Activated CD4-positive, alpha-beta T cell treated with anti-CD3 and anti-CD28 coated beads for 1 hour (primary cell): Measurements from ENCODE around the gene GADD45B.

Experiments used
- DNase-seq: peaks from one replicate; pipeline ENCODE4 v3.0.0-alpha.2; 2020

GADD45B gene

GRCh38 chr19:2475702-2476450 lies at the start of gene GADD45B:
Gene GADD45B, plus strand, starts transcription at chr19:2476127. Its CDS starts 232 bp downstream, at chr19:2476359.
- DNase-seq = peak; percentile 96

- no peak for DNase-seq
Observed at GRCh38 chr19:2426611-2427428, 49.1 kb upstream of the GADD45B start.

- peak; percentile 95 for DNase-seq
Observed at GRCh38 chr19:2427429-2428320, 48.3 kb upstream of the GADD45B start, which contains the start of gene TIMM13. Gene TIMM13, minus strand, starts transcription at chr19:2427586. Its CDS starts 53 bp downstream, at chr19:2427533.

GRCh38 chr19:2428321-2428690 lies 47.6 kb upstream of the GADD45B start:
- DNase-seq = no peak

- DNase-seq = no peak
Observed at GRCh38 chr19:2428756-2429711, 46.9 kb upstream of the GADD45B start.

GRCh38 chr19:2429917-2430535 lies 45.9 kb upstream of the GADD45B start:
- DNase-seq = no peak

- no peak for DNase-seq
Observed at GRCh38 chr19:2431318-2432055, 44.4 kb upstream of the GADD45B start.

- DNase-seq = no peak
Observed at GRCh38 chr19:2432131-2432848, 43.6 kb upstream of the GADD45B start.

- no peak for DNase-seq
Observed at GRCh38 chr19:2433854-2434253, 42.1 kb upstream of the GADD45B start.

GRCh38 chr19:2434267-2434666 lies 41.7 kb upstream of the GADD45B start:
- no peak for DNase-seq

GRCh38 chr19:2434721-2435265 lies 41.1 kb upstream of the GADD45B start:
- DNase-seq = no peak

- no peak for DNase-seq
Observed at GRCh38 chr19:2436384-2436783, 39.5 kb upstream of the GADD45B start.

GRCh38 chr19:2436926-2437325 lies 39.0 kb upstream of the GADD45B start:
- DNase-seq = no peak

GRCh38 chr19:2438178-2438577 lies 37.7 kb upstream of the GADD45B start:
- DNase-seq = no peak

GRCh38 chr19:2440515-2440914 lies 35.4 kb upstream of the GADD45B start:
- no peak for DNase-seq

- no peak for DNase-seq
Observed at GRCh38 chr19:2441096-2441752, 34.7 kb upstream of the GADD45B start.

- DNase-seq = no peak
Observed at GRCh38 chr19:2443116-2443784, 32.7 kb upstream of the GADD45B start.

GRCh38 chr19:2443785-2444182 lies 32.1 kb upstream of the GADD45B start:
- DNase-seq = no peak
